GM18519 (cell line): Measurements from ENCODE around the gene RPS6KA1.
"Not testable (repeated sequence)": the region's sequence is repeated elsewhere in the genome, so short reads cannot be mapped to it uniquely, and the experiment has no call there.

ENCODE experiments used
- ATAC-seq: cut with Tn5 transposase; IDR thresholded peaks from one replicate; pipeline ENCODE4 v1.9.1; 2021; ENCODE audit warnings: mild to moderate bottlenecking, moderate library complexity; ENCODE audit not compliant: unreplicated experiment, low FRiP score

Gene RPS6KA1

DNA sequence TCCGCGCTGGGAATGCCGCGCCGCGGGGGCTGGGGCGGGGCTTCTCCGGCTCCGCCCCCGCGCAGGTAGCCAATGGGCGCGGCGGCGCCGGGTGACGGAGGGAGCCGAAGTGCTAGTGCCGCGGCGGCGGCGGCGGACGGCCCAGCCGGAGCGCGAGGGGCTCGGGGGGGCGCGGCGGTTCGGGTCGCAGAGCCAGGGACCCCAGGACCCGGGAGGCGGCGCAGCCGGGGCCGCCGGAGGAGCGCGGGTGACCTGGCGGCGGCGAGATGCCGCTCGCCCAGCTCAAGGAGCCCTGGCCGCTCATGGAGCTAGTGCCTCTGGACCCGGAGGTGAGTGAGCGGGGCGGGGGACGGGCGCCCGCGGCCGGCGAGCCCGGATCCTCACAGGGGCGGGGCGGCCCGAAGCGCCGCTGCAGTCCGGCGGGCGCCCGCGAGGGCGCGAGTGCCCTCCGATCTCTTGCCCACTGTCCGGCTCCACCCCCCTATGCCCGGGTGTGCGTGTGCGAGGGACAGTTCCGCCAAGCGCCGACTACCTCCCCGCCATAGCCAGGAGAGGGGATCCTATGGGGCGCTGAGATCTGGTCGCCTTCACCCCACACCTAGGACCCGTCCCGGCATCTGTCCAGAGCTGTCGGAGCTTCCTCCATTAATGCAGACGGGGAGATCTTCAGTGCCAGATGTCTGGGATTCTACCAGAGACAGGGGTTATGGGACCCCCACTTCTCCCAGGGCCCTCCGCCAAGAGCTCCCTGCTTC, at the start of gene RPS6KA1:
Gene RPS6KA1 (plus strand): TSS at position 107 of the 755 bp plus-strand sequence. CDS start 160 bp downstream, at position 267.
- peak; percentile 79 for ATAC-seq

DNA sequence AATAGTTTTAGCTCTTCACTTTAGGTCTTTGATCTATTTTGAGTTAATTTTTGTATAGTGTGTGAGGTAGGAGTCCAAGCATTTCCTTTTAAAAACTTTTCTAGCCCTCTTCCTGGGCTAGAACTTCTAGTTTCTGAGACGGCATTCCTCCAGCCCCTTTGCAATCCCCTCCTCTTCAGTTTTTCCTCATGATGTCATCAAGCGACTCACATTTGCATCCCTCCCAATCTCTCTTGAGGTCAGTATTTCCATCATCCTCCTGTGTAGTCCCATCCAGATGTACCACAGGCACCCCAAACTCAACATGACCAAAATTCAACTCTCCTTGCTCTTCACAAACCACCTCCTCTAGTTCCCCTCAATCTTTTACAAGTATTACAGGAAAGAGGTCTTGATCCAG, 46.6 kb upstream of the RPS6KA1 start:
- no peak for ATAC-seq

- no peak for ATAC-seq
These were observed 45.6 kb upstream of the RPS6KA1 start for GRCh38 chr1:26483980-26484379.

- no peak for ATAC-seq
These were observed 39.4 kb upstream of the RPS6KA1 start for GRCh38 chr1:26490155-26490554.

DNA sequence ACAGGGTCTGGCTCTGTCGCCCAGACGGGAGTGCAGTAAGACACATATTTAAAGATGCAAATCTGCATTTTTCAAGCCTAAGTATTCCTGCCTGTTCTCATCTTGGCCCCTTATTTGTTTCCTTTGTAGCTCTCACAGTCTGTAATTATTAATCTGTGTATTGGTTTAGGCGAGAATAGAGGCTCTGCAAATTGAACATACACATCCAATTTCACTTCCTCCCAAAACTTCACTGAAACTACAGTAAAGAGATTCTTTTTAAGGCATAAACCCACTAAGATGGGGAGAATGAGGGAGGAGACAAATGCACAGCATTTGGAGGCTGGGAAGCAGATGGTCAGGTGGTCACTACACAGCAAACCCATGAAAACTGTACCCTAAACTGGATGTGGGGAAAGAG, 36.3 kb upstream of the RPS6KA1 start:
- no peak for ATAC-seq

- ATAC-seq, result no peak
These were observed 35.6 kb upstream of the RPS6KA1 start for GRCh38 chr1:26493938-26494337.

DNA sequence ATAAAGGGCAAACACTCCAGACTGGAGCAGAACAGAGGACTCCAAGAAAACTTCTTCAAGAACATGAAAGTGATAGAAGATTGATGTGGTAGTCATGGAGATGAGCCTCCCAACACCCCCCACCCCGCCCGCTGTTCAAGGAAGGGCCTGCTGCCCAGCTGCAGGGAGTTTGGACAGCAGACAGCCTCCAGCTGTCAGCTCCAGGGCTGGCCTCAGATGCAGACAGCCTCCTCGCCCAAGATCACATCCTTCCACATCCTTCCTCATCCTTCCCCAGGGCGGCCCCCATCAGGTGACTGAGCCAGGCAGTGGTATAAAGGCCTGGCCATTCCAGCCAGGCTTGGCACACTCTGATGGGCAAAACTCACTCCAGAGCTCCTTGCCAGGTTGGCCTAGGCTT, 32.7 kb upstream of the RPS6KA1 start:
- no peak for ATAC-seq

DNA sequence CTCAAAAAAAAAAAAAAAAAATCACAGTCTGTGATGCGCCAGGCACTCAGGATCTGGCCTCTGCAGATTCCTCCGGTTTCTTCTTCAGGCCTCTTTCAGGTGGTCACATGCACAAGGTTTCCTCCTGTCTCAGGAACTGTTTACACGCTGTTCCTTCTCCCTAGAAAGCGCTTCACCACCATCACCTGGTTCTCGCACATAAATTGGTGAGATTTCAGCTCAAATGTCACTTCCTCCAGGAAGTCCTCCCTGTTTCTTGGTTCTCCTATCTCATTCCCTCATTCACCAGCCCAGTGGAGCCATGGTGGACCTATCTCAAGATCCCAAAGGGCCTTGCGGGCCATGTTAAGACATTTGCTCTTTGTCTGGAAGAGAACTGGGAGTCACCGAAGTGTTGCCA, 30.7 kb upstream of the RPS6KA1 start:
- no peak for ATAC-seq

GRCh38 chr1:26500488-26501175, 28.9 kb upstream of the RPS6KA1 start:
- peak; percentile 31 for ATAC-seq

- not testable (repeated sequence) for ATAC-seq
These were observed 18.9 kb upstream of the RPS6KA1 start for GRCh38 chr1:26510711-26511110.

- ATAC-seq, result not testable (repeated sequence)
These were observed 13.7 kb upstream of the RPS6KA1 start for GRCh38 chr1:26515836-26516235.

- ATAC-seq, result no peak
These were observed 12.4 kb upstream of the RPS6KA1 start for GRCh38 chr1:26516987-26517765.

- ATAC-seq, result no peak
These were observed 11.9 kb upstream of the RPS6KA1 start for GRCh38 chr1:26517766-26518049.

GRCh38 chr1:26518355-26518754, 11.2 kb upstream of the RPS6KA1 start:
- no peak for ATAC-seq

- ATAC-seq, result no peak
These were observed 9.2 kb upstream of the RPS6KA1 start for GRCh38 chr1:26520339-26520738.

DNA sequence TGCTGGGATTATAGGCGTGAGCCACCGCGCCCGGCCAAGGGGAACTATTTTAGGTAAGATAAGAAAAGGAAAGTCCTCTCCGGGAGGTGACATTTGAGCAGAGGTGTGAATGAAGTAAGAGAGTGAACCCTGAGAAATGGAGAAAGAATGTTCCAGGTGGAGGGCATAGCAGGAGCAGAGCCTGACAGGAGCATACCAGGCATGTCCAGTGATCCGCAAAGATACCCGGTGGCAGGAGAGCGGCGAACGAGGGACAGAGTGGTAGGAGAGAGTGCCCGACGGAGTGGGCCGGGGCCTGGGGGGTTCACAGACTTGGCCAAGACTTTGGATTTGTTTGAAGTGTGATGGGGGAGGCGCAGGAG, 7.9 kb upstream of the RPS6KA1 start:
- ATAC-seq, result no peak

DNA sequence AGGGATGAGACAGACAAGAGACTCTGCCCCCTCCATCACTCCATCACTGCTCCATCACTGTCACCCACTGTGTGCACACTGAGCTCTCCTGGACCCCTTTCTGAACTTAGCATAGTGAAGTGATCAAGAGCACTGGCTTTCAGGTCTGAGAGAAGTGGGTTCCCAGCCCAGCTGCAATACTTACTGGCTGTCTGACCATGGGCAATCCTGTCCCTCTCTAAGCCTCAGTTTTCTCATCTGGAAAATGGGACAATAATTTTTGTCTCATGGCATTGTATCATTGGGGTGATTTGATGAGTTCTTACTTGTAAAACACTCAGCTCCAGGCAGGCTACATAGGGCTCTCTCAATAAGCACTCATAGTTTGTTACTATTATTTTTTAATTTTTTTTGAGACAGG, 7.5 kb upstream of the RPS6KA1 start:
- ATAC-seq, result no peak

GRCh38 chr1:26524181-26524580, 5.4 kb upstream of the RPS6KA1 start:
- no peak for ATAC-seq

DNA sequence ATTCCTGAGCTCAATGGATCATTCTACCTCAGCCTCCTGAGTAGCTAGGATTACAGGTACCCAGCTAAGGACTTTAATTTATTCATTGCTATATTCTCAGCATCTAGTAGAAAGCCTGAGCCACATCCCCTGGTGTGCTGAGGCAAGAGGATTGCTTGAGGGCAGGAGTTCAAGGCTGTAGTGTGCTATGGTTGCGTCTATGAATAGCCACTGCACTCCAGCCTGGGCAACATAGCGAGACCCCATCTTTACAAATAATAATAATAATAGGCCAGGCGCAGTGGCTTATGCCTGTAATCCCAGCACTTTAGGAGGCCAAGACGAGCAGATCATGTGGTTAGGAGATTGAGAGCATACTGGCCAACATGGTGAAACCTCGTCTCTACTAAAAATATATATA, 3.3 kb upstream of the RPS6KA1 start:
- ATAC-seq, result no peak

GRCh38 chr1:26529405-26529654, 231 bp upstream of the RPS6KA1 start:
- ATAC-seq, result no peak

DNA sequence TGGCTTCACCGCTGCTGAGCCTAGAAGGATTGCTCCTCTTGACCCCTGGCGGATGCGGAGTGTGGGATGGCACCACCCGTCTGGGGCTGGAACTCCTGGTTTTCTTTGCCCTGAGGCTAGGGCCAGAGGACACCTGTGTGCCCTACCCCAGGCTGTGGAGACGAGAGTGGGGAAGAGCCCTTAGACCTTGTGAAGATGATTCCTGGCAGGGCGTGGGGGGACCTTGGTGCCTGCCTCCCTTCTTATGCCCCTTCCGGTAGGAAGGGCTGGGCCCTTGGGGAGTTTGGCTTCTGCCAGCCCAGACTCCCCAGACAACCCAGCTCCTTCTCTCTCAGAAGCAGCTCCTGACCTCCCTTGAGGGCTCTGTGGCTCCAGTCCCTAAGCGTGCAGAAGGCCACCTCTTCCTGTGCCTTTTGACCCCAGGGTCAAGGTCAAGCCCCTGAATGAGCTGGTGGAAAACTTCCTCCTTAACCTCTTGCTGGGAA, 891 bp downstream of the RPS6KA1 start:
- ATAC-seq, result no peak
